ENCODE measurements around the gene TMEM200A.
"Not testable (repeated sequence)": the region's sequence is repeated elsewhere in the genome, so short reads cannot be mapped to it uniquely, and the experiment has no call there.

The TMEM200A gene

GRCh38 chr6:130365166-130366106 lies at the start of gene TMEM200A:
TSS of gene TMEM200A (plus strand) at chr6:130366017. CDS start at chr6:130440423, 74,406 bp downstream.
- DNase-seq: peak; percentile 81

DNA sequence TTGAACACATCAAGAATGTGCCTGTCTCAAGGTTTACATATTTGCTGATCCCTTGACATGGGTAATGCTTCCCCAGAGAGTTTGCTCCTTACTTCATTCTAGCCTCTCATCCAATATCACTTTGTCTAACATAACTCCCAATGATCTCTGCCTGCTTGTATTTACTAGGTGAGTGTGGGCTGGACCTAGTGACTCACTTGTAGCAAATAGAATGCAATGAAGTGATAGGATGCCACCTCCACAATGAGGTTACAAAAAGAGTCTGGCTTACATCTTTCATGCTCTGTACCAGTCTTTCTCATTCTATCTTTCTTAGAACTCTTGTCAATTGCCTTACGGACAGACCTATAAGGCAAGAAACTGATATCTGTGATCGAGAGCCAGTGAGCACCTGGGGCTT lies 44.9 kb upstream of the TMEM200A start:
- no peak for DNase-seq

DNA sequence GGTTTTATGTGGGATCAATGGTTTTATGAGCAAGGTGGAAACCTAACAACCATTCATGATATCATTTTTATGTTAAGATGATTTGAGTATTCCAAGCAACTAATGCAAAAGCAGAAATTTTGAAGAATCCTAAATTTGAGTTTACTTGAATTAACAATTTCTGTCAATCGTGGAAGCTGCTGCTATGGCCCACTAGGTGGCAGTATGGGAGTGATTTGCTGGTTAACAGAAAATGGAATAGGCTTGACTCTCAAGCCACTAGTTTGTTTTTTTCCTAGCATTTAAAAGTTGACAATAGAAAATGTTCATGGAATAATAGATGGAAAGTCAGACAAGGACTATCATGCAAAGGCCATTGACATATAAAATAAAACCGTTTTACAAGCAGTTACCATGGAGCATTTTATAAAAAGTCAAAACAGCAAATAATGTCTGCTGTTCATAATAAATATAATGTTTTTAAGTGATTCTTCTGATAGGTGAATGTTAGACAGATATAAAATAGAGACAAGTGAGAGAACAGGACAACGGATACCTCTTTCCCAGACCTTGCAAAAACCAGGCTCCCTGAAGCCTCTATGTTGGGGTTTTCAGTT lies 43.0 kb upstream of the TMEM200A start:
- DNase-seq: no peak

DNA sequence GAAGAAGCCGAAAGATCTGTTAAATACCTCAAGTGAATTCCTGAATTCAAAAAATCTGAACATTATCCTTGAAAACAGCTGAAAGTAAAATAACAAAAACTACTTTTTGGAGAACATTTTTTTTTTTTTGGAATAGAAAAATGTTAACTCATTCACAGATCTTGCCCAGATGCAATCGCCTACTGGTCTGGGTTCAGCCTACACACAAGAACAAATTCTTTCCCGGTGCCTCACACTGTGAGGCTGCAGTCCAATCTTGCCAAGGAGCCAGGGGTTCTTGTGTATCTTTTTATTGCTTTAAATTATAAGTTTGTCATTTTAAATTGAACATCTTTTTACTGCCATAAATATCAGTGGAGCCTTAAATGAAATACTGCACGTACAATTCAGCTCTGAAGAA lies 41.2 kb upstream of the TMEM200A start:
- DNase-seq: no peak

DNA sequence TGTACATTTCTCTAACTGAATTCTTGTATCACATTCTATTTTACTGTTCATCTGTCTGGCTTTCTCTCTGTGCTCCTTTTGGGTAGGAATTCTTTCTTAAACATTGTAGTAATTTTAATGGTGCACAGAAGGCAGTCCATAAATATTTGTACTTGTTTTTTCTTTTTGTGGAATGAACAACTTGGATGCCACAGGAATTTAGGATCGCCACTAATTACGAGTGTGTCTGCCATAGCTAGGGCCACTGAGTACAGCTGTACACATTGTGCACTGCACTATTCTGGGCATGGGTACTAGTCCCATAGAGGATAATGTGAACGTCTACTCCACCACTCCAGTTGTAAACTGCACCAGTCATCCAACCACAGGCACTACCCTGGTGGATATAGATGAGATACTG lies 39.3 kb upstream of the TMEM200A start:
- DNase-seq: no peak

DNA sequence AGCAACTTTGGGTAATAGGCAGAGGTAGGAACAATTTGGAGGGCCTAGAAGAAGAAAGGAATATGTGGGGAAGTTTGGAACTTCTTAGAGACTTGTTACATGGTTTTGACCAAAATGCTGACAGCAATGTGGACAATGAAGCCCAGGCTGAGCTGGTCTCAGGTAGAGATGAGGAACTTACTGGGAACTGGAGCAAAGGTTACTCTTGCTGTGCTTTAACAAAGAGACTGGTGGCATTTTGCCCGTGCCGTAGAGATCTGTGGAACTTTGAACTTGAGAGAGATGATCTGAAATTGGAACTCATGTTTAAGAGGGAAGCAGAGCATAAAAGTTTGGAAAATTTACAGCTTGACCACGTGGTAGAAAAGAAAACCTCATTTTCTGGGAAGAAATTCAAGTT lies 28.3 kb upstream of the TMEM200A start:
- DNase-seq: no peak

GRCh38 chr6:130346324-130346723 lies 19.5 kb upstream of the TMEM200A start:
- not testable (repeated sequence) for DNase-seq

DNA sequence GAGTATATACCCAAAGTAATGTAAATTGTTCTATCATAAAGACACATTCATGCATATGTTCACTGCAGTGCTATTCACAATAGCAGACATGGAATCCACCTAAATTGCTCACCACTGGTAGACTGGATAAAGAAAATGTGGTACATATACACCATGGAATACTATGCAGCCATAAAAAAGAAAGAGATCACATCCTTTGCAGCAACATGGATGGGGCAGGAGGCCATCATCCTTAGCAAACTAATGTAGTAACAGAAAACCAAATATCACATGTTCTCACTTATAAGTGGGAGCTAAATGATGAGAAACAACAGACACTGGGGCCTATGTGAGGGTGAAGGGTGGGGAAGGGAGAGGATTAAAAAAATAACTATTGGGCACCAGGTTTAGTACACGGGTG lies 11.5 kb upstream of the TMEM200A start:
- no peak for DNase-seq

DNA sequence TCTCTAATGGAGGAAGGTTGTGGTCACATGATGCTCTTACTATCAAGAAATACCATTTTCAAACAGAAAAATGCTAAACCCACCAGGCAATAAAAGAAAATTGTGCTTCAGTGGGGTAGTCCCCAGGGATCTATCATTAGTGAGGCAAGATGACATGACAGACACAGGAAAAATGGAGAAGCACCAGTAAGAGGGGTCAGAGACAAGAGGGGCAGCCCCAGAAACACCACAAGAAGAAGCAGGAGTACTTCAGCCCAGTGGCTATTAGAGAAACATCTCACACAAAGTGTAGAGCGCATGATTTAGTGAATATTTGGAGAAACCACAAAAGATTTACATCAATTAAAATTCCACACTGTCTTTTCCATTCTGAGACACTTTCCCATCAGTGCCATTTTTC lies 10.2 kb upstream of the TMEM200A start:
- DNase-seq: no peak

DNA sequence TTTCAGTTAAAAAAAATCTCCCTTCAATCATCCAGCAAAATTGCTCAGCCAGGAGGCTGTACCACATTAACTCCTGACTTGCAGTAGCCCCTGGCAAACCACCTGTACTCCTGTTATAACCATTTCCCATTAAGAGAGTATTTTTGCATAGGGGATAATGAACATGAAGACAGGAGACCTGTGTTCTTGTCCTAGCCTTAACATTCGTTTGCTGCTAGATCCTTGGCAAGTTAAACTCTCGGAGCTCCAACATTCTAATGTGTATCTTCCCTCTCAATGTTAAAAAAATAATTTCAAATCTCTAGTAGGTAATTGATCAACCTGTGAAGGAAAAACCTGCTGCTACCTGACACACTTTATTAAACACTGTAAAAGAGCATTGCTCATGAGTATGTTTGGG lies 8.4 kb upstream of the TMEM200A start:
- no peak for DNase-seq

DNA sequence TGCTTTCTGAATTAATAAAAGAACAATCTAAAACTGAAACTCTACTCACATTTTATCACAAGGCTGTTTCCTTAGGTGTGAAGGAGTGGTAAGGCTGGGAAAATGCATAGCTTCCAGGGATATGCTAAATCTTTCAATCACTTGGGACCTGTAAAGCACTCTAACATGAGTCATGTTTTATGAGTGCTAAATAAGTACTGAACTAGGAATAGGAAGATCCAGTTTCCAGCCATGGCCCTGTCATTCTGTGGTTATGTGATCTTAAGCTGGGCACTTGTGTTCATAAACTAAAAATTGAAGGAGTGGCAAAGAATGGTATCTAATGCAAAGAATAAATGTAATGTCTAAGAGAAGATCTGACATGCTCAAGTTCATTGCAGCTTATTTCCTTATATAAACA lies 6.1 kb upstream of the TMEM200A start:
- DNase-seq: no peak

GRCh38 chr6:130362128-130362527 lies 3.7 kb upstream of the TMEM200A start:
- DNase-seq: no peak

DNA sequence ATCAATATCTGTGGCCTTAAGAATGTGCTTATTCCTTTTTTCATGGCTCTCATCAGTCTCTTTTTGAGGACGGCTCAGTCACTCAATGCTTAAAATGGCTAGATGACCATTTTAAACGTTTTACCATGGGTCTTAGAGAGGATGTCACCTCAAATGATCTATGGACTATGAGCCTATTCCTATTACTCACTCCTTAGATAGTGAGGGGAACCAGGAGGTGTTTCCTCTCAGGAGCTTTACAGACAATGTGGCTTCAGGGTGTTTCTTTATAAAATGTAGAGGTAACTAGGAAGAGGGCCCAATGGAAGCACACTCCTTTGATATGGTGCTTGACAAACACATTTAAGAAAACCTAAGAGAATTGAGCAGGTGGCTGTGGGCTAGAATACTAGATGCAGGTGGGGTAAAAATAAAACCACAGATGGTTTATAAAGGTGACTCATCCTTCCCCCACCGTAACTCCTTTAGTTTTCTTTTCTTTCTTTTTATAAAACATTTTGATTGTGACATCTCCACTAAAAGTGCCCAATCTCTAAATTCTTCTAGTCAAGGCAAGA lies 1.5 kb upstream of the TMEM200A start:
- DNase-seq: no peak

- peak; percentile 69 for DNase-seq
Observed at GRCh38 chr6:130366107-130367005, 539 bp downstream of the TMEM200A start.

- no peak for DNase-seq
Observed at GRCh38 chr6:130367767-130368166, 1.9 kb downstream of the TMEM200A start.

- DNase-seq: no peak
Observed at GRCh38 chr6:130368576-130368975, 2.8 kb downstream of the TMEM200A start.

DNA sequence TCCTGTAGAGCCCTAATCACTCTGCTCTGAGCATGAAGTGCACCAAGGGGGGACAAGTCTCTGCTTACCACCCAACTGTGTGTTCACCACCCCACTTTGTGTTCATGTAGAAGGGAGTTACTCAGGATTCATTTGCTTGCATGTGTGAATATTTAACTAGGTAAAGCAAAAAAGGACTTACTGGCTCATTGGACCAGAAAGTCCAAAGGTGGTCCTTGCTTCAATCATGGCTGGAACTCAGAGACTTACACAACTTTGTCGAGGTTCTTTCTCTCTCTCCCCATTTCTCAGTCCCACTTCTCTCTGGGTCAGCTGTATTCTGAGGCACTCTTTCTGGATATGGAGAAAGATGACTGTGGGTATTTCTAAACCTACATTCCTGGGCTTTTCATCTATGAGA lies 4.0 kb downstream of the TMEM200A start:
- DNase-seq: no peak

DNA sequence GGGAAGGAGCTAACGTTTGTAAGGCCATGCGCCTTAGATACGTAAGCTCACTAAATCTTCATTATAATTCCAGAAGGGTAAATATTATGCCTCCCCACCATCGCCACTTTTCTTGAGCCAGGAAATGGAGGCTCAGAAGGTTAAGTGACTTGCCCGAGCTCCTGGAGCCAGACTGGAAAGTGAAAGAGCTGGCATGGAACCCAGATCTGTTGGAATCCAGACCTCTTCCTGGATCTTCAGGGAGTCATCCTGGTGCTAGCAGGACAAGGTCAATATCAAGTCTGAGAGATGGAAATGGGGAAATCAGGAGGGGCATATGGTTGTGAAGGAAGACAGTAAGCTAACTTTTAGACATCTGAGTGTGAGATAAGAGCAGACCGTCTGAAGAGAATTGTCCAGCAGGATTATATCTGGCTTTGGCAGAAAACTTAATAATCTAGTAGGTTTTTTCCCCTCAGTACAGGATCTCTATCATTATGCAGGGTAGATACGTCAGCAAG lies 6.2 kb downstream of the TMEM200A start:
- no peak for DNase-seq

- DNase-seq: no peak
Observed at GRCh38 chr6:130372786-130373185, 7.0 kb downstream of the TMEM200A start.

DNA sequence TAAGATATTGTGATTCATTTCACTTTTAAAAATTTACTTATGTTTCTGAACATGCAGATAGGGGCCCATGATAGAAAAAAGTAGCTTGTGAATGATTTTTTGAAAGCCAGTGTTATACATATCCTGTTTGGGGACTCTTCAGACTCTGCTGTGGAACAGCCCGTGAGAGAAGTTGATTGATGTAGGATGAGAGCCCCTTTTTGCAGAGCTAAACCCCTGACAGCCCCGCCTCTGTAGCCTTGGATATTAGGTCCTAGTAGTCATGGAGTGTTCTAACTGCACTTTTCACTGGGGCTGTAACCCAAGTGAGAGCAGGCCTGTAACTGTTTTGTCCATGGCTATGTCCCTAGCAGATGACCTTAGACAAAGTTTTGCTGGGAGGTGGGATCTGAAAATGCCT lies 8.2 kb downstream of the TMEM200A start:
- no peak for DNase-seq

GRCh38 chr6:130376936-130377335 lies 11.1 kb downstream of the TMEM200A start:
- DNase-seq: no peak

GRCh38 chr6:130377371-130377770 lies 11.6 kb downstream of the TMEM200A start:
- DNase-seq: no peak

DNA sequence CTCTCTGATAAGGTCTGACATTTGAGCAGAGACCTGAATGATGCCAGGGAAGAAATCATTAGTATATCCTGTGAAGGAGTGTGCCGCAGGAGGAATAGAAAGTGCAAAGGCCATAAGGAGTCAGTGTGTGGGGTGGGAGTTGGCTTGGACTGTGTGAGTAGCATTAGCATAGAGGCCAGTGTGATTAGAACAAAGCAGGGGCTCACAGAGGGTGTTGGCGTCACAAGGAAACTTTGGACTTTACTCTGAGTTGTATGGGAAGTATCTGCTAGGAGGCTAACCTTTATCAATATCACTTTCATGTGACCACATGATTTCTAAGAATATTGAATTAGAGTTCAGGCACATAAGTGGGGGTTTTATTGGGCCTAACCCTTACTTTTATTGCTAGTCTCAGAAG lies 12.1 kb downstream of the TMEM200A start:
- no peak for DNase-seq
